ENCODE data around the gene LDAH.

The LDAH gene

GRCh38 chr2:20781656-20782265, 41.1 kb downstream of the LDAH start:
- no peak for DNase-seq (ENCODE audit: low read depth in 2 of 2)

- no peak for DNase-seq (ENCODE audit: low read depth in 2 of 2)
These were observed 51.6 kb downstream of the LDAH start for GRCh38 chr2:20771299-20771698.

DNA sequence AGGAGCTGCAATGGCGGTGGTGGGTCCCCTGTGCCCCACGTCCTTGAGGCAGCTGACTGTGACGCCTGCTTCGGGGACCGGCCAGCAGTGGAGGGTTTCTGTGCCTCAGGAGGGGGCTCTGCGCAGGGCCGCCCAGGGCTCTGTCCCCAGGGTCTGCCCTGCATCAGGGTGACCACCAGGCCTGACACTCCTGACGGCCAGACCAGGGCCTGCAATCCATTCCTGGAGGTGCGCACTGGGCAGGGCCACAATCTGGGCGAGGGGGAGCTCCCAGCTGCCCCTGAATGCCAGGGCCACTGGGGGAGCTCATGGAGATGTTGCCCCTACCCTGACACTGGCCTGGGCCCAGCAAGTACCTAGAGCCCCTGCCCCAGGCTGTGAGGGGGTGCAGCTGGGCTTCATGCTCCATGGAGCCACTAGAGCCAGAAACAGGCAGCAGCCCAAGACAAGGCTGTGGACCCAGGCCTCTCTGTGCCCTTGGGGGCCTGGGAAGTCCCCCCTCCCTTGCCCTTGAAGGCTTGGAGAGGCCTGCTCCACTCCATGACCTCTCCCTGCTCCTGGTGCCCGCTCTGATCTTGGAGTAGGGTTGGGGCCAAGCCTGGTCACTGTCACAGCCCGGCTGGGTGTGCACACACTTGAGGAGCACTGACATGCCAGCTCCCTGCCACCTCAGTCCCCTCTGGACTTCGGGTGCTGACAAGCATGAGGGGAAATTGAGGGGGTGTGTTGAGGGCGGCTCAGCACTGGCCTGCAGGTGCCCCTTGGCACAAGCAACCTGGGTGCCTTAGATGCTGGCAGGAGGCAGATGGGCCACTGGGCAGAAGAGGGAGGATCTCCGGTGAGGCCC, 55.9 kb downstream of the LDAH start:
- no peak for DNase-seq (ENCODE audit: low read depth in 2 of 2)

GRCh38 chr2:20766213-20766612, 56.7 kb downstream of the LDAH start:
- DNase-seq (ENCODE audit: low read depth in 2 of 2) = no peak

- no peak for DNase-seq (ENCODE audit: low read depth in 2 of 2)
These were observed 59.8 kb downstream of the LDAH start for GRCh38 chr2:20762945-20763683.

DNA sequence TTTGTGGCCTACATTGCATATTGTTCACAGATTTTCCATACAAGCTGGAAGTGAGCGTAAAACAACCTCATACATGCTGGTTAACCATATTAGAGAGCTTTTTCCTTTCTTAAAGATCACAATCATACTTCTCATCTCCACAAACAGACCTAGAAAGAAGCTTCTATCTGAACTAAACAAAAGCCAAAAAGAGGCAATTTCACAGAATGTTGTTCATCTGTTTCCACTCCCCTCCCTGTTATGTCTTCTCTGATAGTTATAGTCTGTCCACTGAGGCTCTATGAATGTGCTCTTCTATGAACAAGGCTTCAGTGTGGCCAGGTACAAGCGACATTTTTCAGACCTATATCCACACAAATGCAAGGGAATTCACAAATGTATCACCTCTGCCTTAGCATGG, 63.4 kb downstream of the LDAH start:
- DNase-seq (ENCODE audit: low read depth in 2 of 2) = no peak

DNA sequence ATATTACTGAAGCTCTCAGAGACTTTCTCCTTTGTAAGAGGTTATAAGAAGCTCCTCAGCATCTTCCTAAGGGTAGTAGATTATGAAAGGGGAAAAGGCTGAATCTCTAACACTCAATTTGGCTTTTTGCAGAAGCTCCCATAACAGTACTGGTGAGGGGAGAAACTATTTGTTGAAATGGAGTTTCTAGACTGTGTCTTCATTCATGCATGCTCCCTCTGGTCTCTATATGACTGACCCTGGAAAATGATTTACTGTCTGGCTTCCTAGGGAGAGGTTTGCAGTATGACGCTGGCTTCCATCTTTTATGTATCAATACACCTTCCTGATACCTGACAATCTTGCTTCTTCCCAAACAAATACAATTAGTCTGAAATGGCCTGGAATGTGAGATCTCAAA, 63.9 kb downstream of the LDAH start:
- no peak for DNase-seq (ENCODE audit: low read depth in 2 of 2)

GRCh38 chr2:20757405-20758090, 65.4 kb downstream of the LDAH start:
- no peak for DNase-seq (ENCODE audit: low read depth in 2 of 2)

GRCh38 chr2:20755132-20755800, 67.6 kb downstream of the LDAH start:
- DNase-seq (ENCODE audit: low read depth in 2 of 2) = no peak

DNA sequence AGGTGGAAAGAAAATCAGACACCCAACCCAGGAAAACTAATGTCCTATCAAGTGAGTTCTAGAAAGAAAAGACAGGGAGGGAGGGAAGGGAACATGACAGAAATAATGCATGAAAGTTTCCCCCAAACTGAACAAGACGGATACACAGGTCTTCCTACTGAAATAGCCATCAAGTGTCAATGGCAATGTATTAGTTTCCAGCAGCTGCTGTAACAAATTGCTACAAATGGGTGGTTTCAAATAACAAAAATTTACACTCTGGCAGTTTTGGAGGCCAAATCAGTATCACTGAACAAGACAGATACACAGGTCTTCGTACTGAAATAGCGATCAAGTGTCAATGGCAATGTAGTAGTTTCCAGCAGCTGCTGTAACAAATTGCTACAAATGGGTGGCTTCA, 70.6 kb downstream of the LDAH start:
- no peak for DNase-seq (ENCODE audit: low read depth in 2 of 2)

- DNase-seq (ENCODE audit: low read depth in 2 of 2) = no peak
These were observed 75.6 kb downstream of the LDAH start for GRCh38 chr2:20747317-20747716.

- DNase-seq (ENCODE audit: low read depth in 2 of 2) = no peak
These were observed 76.9 kb downstream of the LDAH start for GRCh38 chr2:20745924-20746555.

GRCh38 chr2:20744366-20745335, 78.2 kb downstream of the LDAH start:
- DNase-seq (ENCODE audit: low read depth in 2 of 2) = no peak

DNA sequence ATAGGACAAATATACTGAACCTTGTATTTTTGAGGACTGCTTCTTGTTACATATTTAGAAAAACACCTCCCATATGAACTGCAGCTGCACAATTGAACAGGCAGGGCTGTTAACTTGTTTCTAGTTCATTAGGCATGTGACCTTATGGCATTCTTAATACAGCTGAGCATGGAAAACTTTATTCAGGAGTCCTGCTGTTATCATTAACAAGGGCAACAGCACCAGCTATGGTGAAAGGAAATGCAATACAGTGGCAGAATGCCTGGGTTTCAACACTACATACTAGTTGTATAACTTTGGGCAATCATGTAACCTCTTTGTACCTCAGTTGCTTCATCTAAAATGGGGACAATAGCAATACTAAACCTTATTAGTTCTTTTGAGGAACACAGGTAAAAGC, 84.1 kb downstream of the LDAH start:
- DNase-seq (ENCODE audit: low read depth in 2 of 2) = no peak

DNA sequence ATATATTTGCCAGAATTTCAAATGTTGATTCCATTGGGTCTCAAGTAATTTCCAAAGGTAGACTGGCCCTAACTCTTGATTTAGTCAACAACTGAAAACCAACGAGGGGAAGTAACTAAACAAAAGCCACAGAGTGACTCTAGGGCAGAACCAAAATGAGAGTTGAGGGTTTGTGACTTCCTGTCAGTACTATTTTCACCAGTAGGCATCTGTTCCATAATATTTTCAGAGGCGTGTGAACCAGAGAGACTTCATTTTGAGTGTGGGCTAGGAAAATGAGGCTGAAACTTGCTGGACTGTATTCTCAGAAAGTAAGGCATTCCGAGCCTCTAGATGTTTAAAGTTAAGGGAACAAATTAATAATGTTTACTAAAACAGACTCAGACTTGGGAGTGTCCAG, 85.4 kb downstream of the LDAH start:
- no peak for DNase-seq (ENCODE audit: low read depth in 2 of 2)

- DNase-seq (ENCODE audit: low read depth in 2 of 2) = no peak
These were observed 94.7 kb downstream of the LDAH start for GRCh38 chr2:20728114-20728758.

DNA sequence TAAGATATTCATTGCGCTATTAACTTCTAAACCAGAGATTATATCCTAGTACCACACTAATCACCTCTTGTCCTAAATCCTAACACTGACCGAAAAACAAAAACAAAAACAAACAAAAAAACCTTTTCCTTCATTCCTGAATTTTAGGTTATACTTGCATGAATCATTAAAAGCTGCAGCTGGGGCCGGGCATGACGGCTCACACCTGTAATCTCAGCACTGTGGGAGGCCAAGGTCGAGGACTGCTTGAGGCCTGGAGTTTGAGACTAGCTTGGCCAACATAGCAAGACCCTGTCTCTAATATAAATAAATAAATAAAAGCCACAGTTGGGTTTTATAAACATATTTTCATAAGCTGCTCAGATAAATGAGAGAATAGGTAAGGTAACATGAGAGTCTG, 96.0 kb downstream of the LDAH start:
- no peak for DNase-seq (ENCODE audit: low read depth in 2 of 2)

GRCh38 chr2:20725782-20726181, 97.1 kb downstream of the LDAH start:
- DNase-seq (ENCODE audit: low read depth in 2 of 2) = no peak

- no peak for DNase-seq (ENCODE audit: low read depth in 2 of 2)
These were observed 98.3 kb downstream of the LDAH start for GRCh38 chr2:20724500-20725053.
